Tibial nerve (tissue), 4 donors: ENCODE measurements around the gene TOM1L2.

Experiments
- CTCF ChIP-seq, 5 experiments: fragments of 200-600 bp in 3 of 5; fragments of 450-650 bp in 2 of 5; sonication (generic) in 3 of 5; IDR thresholded peaks; one replicate each; pipeline ENCODE4 v1.5.1; 2016 to 2019; ENCODE audit warnings: antibody characterized with exemption in 5 of 5, mild to moderate bottlenecking in 3 of 5, moderate library complexity in 2 of 5
- EP300 ChIP-seq, 2 donors: sonication (generic); formaldehyde crosslinking; IDR thresholded peaks; one replicate each; pipeline ENCODE4 v1.6.1; 2017; ENCODE audit warnings: antibody characterized with exemption in 2 of 2, mild to moderate bottlenecking in 1 of 2

GRCh38 chr17:17963066-17963465, 9.1 kb downstream of the TOM1L2 start:
- TF ChIP-seq EP300 (IDR thresholded peaks at IDR 0.05) (no peak), CTCF (IDR thresholded peaks at IDR 0.05) (no peak)
